ENCODE results near the gene AK6.
"Not testable (repeated sequence)": the region's sequence is repeated elsewhere in the genome, so short reads cannot be mapped to it uniquely, and the experiment has no call there.

The AK6 gene

GRCh38 chr5:69369340-69370121, at the start of gene AK6, which contains the start of the genes RAD17 and TAF9:
AK6 (minus strand) TSS chr5:69369520; CDS start chr5:69369490, 30 bp downstream.
RAD17 (plus strand) TSS chr5:69369818; CDS start chr5:69372209, 2,391 bp downstream.
TAF9 (minus strand) TSS chr5:69369520; CDS start chr5:69365737, 3,783 bp downstream.
- DNase-seq: peak; percentile 57

GRCh38 chr5:69418554-69418953, 49.2 kb upstream of the AK6 start:
- DNase-seq: no peak

- DNase-seq: no peak
Observed at GRCh38 chr5:69416699-69417098, 47.4 kb upstream of the AK6 start.

- no peak for DNase-seq
Observed at GRCh38 chr5:69416180-69416579, 46.9 kb upstream of the AK6 start.

- no peak for DNase-seq
Observed at GRCh38 chr5:69415584-69415958, 46.3 kb upstream of the AK6 start.

GRCh38 chr5:69414885-69415583, 45.7 kb upstream of the AK6 start, which contains the start of gene MARVELD2:
MARVELD2 (plus strand) TSS chr5:69415116; CDS start chr5:69419386, 4,270 bp downstream.
- DNase-seq: no peak

- DNase-seq: no peak
Observed at GRCh38 chr5:69404659-69405330, 35.5 kb upstream of the AK6 start.

GRCh38 chr5:69378376-69378775, 9.1 kb upstream of the AK6 start:
- no peak for DNase-seq

- DNase-seq: no peak
Observed at GRCh38 chr5:69374911-69375446, 5.7 kb upstream of the AK6 start.

GRCh38 chr5:69372394-69372793, 3.1 kb upstream of the AK6 start:
- no peak for DNase-seq

- not testable (repeated sequence) for DNase-seq
Observed at GRCh38 chr5:69370335-69370734, 1.0 kb upstream of the AK6 start.

- DNase-seq: no peak
Observed at GRCh38 chr5:69368458-69369339, 621 bp downstream of the AK6 start.

GRCh38 chr5:69367697-69368279, 1.5 kb downstream of the AK6 start:
- DNase-seq: no peak

- DNase-seq: no peak
Observed at GRCh38 chr5:69364850-69365249, 4.5 kb downstream of the AK6 start.

- no peak for DNase-seq
Observed at GRCh38 chr5:69364414-69364813, 4.9 kb downstream of the AK6 start.

- DNase-seq: no peak
Observed at GRCh38 chr5:69360442-69360841, 8.9 kb downstream of the AK6 start.

- DNase-seq: no peak
Observed at GRCh38 chr5:69359699-69360098, 9.6 kb downstream of the AK6 start.

GRCh38 chr5:69350664-69351063, 18.7 kb downstream of the AK6 start:
- no peak for DNase-seq

- no peak for DNase-seq
Observed at GRCh38 chr5:69343083-69343482, 26.2 kb downstream of the AK6 start.

GRCh38 chr5:69341520-69342161, 27.7 kb downstream of the AK6 start:
- DNase-seq: no peak

GRCh38 chr5:69335341-69335935, 33.9 kb downstream of the AK6 start:
- no peak for DNase-seq

All from GF-D8 (cell line).